NCI-H2029 (cell line): ENCODE measurements around the gene COL27A1.
"Not testable (repeated sequence)": the region's sequence is repeated elsewhere in the genome, so short reads cannot be mapped to it uniquely, and the experiment has no call there.

Source experiments
- DNase-seq: peaks from one replicate; lab custom pipeline; 2025; lab: John Stamatoyannopoulos, UW

COL27A1 gene

DNA sequence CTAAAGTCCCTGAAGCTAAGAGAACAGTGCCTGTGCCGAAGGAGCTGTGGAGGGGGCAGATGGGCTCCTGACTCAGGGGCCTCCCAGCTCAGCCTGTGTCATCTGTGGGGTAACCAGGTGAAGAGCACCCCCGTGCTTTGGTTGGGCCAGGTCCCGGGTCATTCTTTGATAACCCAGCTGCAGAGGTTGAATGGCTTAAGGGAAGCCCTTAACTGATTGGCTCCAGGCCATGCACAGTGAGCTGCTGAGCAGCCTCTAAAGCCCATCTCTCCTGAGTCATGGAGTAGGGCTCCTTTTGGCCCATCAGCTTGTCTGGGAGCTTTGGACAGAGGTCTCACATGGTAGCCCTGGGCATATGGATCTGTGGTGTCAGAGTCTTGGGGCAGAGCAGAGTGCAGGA lies 28.7 kb downstream of the COL27A1 start:
- DNase-seq = no peak

DNA sequence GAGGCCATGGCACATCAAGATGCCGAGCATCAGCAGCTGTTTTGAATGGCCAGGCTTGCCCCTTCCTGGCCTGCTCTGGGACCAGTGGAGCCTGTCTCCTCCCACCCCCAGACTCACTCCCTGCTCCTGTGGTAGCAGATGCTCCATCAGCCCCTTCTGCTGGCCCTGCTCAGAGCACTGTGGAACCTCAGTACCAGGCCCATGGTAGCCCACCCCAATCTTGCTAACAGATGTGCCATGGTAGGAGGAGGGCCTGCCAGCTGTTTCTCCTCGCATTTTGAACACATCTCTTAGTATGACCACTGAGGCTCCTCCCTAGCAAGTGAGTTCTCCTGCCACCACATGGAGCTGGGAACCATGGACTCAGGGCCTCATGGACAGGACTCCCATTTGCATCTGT lies 29.5 kb downstream of the COL27A1 start:
- no peak for DNase-seq

DNA sequence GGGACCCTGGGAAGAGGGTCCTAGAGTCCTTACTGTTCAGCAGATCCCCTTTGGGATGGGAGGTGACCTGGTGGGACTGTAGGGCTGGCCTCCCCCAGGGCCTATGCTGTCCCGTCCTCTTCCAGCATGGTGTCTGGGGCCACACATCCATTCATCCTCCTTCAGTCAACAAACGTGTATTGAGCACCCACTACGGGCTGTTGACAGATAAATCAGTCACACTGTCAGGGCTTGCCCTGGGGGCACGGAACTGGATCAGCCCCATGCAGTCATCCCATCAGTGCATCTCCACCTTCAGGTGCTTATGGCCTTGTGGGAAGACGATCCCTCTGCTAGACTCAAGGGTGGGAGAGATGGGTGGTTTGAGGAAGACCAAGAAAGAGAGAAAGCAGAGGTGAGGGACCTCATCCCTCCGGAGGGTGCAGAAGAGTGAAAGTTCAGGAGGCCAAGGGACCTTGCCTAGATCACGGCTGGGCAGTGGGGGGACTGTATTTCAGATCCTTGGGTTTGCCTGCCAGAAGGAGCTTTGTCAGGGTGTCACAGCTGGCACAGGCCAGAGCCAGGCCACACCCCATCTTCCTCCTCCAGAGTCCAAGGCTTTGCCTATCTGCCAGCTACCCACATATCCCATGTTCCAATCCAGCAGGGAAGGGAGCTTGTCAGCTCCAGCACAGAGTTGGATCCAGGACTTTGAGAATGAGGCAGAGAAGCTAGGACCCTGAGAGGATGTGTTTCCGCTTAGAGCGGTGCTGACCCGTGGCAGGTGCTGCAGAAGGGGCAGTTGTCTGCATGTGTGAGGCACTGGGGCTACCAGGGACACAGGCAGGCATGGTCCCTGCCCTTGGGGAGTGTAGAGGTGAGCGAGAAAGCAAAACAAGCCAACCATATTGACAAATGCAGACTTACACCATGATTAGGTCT lies 30.5 kb downstream of the COL27A1 start:
- DNase-seq = no peak

DNA sequence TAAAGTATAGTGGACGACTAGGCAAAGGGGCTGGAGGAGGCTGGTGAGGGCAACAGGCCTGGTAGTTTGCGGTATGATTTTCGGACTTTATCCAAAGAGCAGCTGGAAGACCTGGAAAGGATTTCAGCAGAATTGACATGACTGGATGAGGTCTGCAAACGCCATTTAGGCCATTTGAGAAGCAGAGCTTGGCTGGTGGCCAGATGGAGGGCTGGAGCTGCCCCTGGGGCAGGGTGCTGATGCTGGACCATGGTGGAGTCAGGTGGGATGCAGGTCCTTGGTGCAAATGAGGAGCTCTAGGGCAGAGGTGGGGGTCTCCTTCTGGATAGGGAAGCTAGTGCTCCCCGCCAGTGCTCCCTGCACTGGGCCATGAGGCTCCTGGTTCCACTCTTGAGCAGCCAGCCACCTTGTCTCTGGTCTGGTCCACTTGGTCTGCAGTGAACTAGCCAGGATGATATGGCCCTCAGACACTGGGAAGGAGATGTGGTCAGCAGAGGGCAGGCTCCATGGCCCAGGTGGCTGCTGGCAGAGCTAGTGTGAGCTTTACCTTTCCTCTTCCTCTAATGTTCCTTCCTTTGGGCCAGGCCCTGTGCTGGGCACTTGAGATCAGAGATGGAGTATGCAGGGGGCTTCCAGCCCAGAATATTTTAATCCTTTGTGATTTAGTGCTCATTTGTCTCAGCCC lies 31.4 kb downstream of the COL27A1 start:
- DNase-seq = no peak

DNA sequence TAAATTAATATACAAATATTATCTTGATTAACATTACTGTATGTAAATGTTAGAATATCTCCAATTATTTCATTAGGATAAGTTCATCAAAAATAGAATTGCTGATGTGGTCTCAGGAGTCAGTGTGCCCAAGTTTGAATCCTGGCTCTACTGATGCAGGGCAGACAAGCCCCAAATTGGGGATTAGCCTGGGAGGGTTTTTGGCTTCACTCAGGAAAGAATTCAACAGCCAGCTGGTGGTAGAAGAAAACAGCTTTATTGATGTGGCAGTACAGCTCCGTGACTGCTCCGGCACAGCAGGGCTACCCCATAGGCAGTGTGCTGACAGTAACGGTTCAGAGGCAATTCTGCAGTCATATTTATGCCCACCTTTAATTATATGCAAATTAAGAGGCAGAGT lies 32.5 kb downstream of the COL27A1 start:
- DNase-seq = no peak

DNA sequence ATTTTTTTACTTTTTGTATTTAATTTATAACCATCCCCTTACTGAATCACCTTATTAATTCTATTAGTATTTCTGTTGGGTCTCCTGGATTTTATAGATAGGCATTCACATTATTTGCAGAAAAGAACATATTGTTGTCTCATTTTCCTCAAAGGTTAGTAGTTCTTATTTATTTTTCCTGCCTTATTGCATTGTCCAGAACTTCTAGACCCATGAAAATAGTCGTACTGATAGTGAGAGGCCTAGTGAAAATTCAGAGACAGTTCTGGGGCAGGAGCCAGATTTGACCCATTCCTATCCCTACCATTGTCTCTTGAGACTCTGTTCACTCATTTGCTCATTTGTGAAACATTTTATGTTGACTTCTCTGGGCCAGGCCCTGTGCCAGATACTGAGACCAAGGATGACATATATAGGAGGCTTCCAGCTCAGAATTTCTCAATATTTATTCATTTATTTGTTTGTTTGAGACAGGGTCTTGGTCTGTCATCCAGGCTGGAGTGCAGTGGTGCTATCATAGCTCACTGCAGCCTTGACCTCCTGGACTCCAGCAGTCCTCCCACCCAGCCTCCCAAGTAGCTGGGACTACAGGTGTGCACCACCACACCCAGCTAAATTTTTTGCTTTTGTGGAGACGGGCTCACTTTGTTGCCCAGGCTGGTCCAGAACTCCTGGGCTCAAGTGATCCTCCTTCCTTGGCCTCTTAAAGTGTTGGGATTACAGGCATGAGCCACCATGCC lies 34.7 kb downstream of the COL27A1 start:
- DNase-seq = no peak

DNA sequence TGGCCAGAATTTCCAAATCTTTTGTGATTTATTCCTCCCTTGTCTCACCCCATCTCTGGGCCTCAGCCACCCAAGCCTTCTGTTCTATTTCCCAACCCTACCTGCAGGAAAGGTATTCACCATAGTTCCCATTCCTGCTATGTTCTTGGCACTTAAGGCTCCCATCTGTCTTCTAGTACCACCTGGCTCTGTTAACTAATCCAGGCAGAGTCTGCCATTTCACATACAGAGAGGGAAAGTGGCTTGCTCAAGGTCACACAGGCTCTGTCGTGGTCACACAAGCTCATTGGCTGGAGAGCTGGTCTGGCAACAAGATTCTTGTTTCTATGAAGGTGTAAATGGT lies 35.2 kb downstream of the COL27A1 start:
- DNase-seq = no peak

DNA sequence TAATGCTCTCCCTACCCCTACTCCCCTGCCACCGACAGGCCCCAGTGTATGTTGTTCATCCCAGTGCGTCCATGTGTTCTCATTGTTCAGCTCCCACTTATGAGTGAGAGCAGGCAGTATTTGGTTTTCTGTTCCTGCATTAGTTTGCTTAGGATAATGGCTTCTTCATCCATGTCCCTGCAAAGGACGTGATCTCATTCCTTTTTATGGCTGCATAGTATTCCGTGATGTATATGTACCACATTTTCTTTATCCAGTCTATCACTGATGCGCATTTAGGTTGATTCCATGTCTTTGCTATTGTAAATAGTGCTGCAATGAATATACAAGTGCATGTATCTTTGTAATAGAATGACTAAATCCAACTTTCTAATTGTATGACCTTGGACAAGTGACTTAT lies 36.1 kb downstream of the COL27A1 start:
- DNase-seq = not testable (repeated sequence)

DNA sequence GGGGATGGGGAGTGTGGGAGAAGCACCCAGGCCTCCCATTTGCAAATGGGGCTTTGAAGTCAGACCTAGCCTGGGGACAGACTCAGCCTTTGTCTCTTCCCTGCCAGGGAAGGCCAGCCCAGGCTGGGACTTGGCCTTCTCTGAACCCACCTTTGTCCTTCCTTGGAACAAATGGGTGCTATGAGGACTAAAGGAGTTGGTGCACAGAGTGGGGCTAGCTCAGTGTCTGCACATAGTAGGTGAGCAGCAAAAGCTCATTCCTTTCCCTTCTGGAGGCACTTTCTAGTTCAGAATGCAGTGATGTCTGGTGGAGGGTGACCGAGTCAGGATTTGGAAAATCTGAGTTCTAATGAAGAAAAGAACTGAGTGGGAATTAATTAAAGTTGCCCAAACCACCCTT lies 37.2 kb downstream of the COL27A1 start:
- DNase-seq = no peak

DNA sequence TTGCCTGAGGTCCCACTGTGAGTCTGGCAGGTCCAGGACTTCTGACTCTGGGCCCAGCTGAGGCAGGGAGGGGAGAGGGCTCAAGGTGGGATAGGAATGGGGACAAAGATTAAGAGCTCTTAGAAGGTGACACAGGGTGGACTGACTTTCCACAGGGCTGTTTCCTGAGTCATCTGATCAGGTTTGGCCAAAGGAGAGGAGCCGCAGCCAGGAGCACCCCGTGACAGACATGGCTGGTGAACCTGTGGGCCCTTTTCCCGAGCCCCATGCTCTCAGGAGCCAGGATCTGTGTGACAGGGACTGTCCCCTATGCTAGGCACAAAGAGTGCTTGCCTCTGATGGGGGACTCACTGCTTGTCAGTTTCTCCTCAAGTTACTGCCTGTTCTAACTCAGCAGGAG lies 37.8 kb downstream of the COL27A1 start:
- no peak for DNase-seq

DNA sequence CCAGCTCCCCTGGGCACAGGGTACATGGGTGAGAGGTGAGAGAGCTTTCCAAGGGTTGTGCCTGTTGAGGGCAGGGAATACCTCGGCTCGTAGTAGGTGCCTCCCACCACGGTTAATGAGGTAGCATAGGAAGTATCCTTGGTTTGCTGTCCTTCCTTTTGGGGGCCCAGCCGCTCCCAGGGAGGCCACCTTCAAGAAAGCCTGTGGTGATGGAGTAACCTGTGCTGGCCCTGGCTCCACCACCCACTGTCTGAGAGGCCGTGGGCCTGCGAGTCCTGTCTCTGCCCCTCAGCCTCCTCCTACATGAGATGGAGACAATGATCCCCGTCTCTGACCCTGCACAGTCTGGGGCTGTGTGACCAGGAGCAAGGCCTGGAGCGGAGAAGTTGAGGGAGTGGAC lies 40.8 kb downstream of the COL27A1 start:
- no peak for DNase-seq

DNA sequence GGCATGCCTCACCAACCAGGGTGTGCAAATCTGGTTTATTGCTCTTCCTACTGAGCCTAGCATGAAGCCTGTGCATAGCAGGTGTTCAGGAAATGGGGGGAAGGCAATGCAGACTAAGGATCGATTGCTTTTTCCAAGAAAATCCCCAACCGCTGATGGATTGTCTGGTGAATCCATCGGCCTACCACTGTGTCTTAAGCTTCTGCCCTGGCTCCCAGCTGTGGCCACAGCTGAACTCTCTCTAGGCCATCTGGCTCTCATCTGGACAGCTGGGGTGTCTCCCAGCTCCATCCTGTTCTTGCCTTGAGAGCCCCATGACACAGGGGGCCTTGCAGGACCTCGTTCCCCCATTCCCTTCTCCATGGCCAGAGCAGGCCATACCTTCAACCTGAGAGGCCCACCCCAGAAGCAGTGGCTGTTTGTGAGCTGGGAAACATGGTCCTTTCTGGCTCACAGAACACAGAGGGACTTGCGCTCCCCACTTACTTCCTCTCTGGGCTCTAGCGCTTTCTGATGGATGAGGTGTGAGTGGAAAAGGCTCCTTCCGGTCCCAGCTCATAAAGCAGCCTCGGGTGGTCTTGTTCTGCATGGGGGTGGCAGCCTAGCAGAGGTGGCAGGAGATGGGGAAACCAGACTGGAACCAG lies 41.8 kb downstream of the COL27A1 start:
- no peak for DNase-seq

DNA sequence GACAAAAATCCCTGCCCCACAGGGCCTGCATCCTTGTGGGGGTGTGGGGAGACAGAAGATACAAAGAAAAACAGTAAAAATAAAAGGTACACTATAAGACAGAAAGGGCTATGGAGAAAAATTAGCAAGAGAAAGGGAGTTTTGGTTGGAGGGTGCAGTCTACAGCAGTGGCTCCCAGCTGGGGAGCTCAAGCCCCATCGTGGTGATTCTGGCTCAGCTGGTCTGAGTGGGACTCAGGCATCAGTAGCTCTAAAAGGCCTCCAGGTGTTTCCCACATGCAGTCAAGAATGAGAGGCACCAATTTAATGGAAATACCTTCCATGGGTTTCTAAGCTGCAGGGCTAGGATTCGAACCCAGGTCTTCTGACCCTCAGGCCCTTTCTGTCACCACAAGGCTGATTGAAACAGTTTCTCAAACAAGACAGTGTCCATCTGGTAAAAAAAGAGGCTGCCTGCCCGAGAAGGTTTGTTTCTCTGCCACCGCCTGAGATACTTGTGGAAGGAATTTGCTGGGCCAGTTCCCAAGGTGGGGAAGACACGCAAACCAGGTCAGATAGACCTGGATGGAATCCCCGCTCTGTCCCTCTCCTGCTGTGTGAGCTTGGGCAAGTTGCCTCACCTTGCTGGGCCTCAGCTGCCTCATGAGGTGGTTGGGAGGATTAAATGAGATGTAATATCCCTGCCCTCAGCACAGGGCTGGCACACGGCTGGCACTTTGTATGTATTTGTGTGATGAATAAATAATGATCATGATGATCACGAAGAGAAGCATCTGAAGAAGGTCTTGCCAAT lies 43.1 kb downstream of the COL27A1 start:
- DNase-seq = no peak

DNA sequence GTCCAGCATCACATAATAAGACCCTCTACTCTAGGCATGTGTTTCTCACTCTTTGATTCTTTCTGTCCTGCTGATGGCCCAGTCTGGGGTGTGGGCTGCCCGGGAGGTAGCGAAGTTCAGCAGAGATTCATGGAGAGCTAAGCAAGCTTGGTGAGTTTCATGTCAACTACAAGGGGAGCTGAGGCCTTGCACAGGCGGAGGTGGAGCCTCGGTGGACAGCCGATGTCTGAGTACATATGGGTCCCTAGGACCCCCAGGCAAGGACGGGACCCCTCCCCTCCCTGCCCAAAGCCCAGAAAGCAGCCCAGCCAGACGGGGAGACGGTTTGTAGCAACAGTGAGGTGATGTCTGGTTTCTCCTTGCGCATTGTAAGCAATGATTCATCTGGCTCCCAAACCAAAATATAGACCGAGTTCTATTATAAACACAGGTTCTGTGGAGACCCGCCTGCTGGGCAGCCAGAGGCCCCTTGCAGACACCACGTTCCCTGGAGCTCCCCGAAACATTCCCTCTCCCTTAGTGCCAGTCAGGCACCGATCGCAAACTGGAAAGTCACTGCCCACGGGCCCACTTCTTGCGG lies 45.5 kb downstream of the COL27A1 start:
- DNase-seq = no peak

DNA sequence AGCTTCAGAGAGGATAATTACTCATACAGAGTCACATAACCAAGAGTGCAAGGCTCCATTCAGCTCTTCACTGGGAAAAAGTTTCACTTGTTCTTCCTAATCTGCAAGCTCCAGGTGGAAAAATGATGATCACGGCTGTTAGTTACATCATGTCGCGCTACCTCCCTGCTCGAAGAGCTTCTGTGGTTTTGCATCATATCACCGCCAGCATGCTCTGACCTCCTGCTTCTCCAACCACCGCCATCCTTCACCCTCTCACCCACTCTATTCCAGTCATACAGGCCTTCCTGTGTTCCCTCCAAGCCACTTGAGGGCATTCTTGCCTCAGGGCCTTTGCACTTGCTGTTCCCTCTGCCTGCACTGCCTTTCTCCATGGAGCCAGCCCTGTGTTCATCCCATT lies 47.1 kb downstream of the COL27A1 start:
- DNase-seq = no peak

DNA sequence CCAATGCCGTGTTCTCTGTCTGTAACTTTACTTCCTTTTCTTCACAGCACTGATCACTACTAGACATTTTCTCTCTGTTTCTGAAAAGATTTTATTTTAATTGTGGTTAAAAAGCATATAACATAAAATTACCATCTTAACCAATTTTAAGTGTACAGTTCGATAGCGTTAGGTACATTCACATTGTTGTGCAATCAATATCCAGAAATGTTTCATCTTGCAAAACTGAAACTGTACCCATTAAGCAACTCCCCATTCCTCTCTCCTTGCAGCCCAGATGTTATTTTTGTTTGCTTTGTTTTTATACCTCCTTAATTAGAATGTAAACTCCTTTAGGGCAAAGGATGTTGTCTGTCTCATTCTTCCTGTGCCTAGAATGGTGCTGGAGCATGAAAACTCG lies 47.5 kb downstream of the COL27A1 start:
- no peak for DNase-seq

DNA sequence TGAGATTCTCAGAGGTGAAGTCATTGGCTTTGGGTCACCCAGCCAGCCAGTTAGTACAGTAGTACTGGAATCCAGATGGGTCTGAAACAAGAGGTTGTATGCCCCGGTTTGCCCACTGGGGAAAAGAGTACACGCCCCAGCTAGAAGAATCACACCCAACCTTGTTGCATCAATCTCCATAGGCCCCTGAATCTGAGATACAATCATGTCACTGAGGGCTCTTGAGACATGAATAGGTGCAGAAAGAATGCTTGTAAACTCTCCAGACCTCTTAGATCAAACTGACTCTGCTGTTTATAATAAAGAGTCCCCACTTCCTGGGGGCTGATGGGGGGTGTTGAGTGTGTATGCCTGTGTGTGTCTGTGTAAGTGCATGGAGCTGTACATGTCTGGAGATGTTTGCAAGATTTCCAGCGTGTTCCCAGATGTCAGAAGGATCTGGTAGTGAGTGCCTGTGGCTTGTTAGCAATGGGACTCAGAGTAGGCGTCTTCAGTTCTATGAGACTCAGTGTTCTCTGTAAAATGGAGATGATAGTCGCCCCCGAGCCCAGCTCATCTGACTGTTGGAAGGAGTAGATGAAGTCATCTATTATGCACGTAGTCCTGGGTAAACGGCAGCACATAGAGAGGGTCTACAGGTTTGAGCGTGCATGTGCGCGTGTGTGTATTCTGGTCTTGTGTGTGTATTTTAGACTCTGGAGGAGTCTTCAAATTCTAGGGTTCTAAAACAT lies 48.2 kb downstream of the COL27A1 start:
- no peak for DNase-seq

DNA sequence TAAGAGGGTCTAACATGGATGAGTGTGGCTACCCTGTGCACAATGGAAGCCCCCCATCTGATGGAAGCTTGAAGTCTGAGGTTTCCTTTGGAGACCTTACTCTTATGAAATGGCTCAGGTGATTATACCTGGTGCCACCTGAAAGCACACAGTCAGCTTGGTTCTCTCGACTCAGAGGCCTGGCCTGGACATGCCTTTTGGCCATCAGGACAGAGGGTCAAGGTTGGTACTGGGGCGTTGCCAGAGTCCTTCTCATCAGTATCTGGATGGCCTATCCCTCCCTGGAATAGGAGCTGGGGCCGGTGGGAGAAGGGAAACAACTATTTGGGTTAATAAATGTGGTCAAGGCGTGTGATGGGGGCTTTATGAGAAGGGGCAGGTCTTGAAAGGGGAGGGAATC lies 48.9 kb downstream of the COL27A1 start:
- no peak for DNase-seq

DNA sequence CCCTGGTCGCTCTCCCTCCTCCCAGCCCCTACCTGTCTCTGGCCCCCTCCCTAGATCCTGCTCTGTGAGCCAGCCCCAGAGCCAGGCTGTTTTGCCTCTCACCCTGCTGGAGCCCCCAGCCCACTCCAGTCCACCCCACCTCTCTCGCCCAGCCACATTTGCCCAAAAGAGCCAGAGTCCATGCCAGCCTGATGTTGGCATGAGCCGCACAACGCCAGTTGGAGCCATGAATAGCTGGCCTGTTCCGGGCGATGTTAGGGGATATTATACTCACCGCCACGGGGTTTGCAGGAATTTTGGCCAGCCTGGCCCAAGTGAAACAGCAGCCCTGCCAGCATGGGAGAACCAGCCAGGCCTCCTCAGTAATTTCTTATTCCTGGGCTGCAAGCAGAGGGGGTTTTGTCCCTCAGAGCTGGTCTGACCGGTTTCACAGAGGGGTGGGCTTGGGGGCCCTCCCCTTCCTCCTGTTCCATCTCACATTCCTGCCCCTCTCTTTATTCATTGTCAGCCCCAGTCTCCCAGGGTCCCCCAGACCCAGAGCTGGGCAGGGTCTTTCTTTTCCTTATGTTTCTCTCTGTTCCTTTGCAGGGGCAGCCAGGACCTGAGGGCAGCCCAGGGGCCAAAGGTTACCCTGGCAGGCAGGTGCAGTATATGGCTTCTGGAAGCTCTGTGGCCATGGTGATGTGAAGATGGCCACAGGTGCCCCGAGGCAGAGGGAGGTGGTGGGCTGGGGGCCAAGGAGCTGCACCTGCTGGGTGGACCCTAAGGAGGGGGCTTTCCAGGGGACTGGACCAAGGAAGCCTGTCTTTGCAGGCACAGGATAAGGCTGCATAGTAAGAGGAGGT lies 50.1 kb downstream of the COL27A1 start:
- no peak for DNase-seq
